Measurements from ENCODE around the gene ADCY10. TPM values are rescaled to one million over a fixed set of nuclear protein-coding genes. Genes with fewer than 3 reads are reported as not detected.

Gene ADCY10
- total RNA-seq, 1 donor from 2014 or later, result not detected

GRCh38 chr1:167761400-167761799 is 152.5 kb downstream of the ADCY10 start:
- H3K9me3 ChIP-seq, result no peaks in the 10 kb centered on the region
- H3K27me3 ChIP-seq, result no peaks in the 10 kb centered on the region
- no peak for DNase-seq (ENCODE audit: extremely low spot score in 2 of 2)
- H3K4me3 ChIP-seq, result no peak overlapping the region
- H3K4me1 ChIP-seq, result peaks cover 34% of the 10 kb centered on the region
- no peak overlapping the region for H3K27ac ChIP-seq
- H3K36me3 ChIP-seq, result peaks cover 0 to 9% of the 10 kb centered on the region in 2 donors
- TF ChIP-seq POLR2A (IDR thresholded peaks at IDR 0.05) (no peak), POLR2AphosphoS5 (IDR thresholded peaks at IDR 0.05; ENCODE audit: insufficient read depth in 1 of 2, low read depth in 1 of 2) (no peak), CTCF (IDR thresholded peaks at IDR 0.05) (no peak)
- intact Hi-C loops (cut with DNase I), result no loop called here

Other genes starting within 250 kb of the ADCY10 start
- gene MPZL1, start 192.2 kb downstream of the ADCY10 start, total RNA-seq, result 69.7 TPM
- gene DCAF6, start 22.5 kb upstream of the ADCY10 start, total RNA-seq, result 80.5 TPM
- gene MPC2, start 22.9 kb upstream of the ADCY10 start, total RNA-seq, result 17.7 TPM
- gene GPR161, start 222.8 kb upstream of the ADCY10 start, total RNA-seq, result 15.7 TPM

Data from vagina (tissue), 2 donors.